ENCODE measurements around the gene LYPD1.

Gene LYPD1

GRCh38 chr2:132664096-132664495, 5.9 kb downstream of the LYPD1 start:
- H3K27me3 ChIP-seq (ENCODE audit: insufficient read depth, low read depth, severe bottlenecking) = peaks cover 13% of the 10 kb centered on the region
- no peak overlapping the region for H3K27ac ChIP-seq
- no peaks in the 10 kb centered on the region for H3K9me3 ChIP-seq (ENCODE audit: severe bottlenecking)
- DNase-seq = no peak
- H3K36me3 ChIP-seq = no peaks in the 10 kb centered on the region
- TF ChIP-seq CTCF (IDR thresholded peaks at IDR 0.05; ENCODE audit: low read depth, low read length) = no peak
- H3K4me3 ChIP-seq (ENCODE audit: low read depth, low read length) = no peak overlapping the region

GRCh38 chr2:132662732-132663131, 7.3 kb downstream of the LYPD1 start:
- H3K27me3 ChIP-seq (ENCODE audit: insufficient read depth, low read depth, severe bottlenecking) = no peaks in the 10 kb centered on the region
- TF ChIP-seq CTCF (IDR thresholded peaks at IDR 0.05; ENCODE audit: low read depth, low read length) = no peak
- no peak overlapping the region for H3K4me3 ChIP-seq (ENCODE audit: low read depth, low read length)
- no peaks in the 10 kb centered on the region for H3K9me3 ChIP-seq (ENCODE audit: severe bottlenecking)
- no peak for DNase-seq
- H3K27ac ChIP-seq = no peak overlapping the region
- H3K36me3 ChIP-seq = no peaks in the 10 kb centered on the region

GRCh38 chr2:132659331-132659730, 10.7 kb downstream of the LYPD1 start:
- no peak overlapping the region for H3K4me3 ChIP-seq (ENCODE audit: low read depth, low read length)
- no peaks in the 10 kb centered on the region for H3K36me3 ChIP-seq
- TF ChIP-seq CTCF (IDR thresholded peaks at IDR 0.05; ENCODE audit: low read depth, low read length) = no peak
- no peak for DNase-seq
- H3K27ac ChIP-seq = no peak overlapping the region
- H3K27me3 ChIP-seq (ENCODE audit: insufficient read depth, low read depth, severe bottlenecking) = no peaks in the 10 kb centered on the region
- no peaks in the 10 kb centered on the region for H3K9me3 ChIP-seq (ENCODE audit: severe bottlenecking)

- Histone ChIP-seq H3K9me3 (ENCODE audit: severe bottlenecking) (no peaks in the 10 kb centered on the region), H3K36me3 (no peaks in the 10 kb centered on the region), H3K27me3 (ENCODE audit: insufficient read depth, low read depth, severe bottlenecking) (no peaks in the 10 kb centered on the region), H3K4me3 (ENCODE audit: low read depth, low read length) (no peak overlapping the region), H3K27ac (no peak overlapping the region)
- no peak for DNase-seq
- no peak for TF ChIP-seq CTCF (IDR thresholded peaks at IDR 0.05; ENCODE audit: low read depth, low read length)
Observed at GRCh38 chr2:132656266-132656975, 13.6 kb downstream of the LYPD1 start.

- TF ChIP-seq CTCF (IDR thresholded peaks at IDR 0.05; ENCODE audit: low read depth, low read length) = no peak
- H3K27me3 ChIP-seq (ENCODE audit: insufficient read depth, low read depth, severe bottlenecking) = no peaks in the 10 kb centered on the region
- no peak for DNase-seq
Observed at GRCh38 chr2:132654968-132655367, 15.0 kb downstream of the LYPD1 start.

GRCh38 chr2:132654335-132654734, 15.7 kb downstream of the LYPD1 start:
- no peaks in the 10 kb centered on the region for H3K27me3 ChIP-seq (ENCODE audit: insufficient read depth, low read depth, severe bottlenecking)
- no peak overlapping the region for H3K4me3 ChIP-seq (ENCODE audit: low read depth, low read length)
- no peaks in the 10 kb centered on the region for H3K9me3 ChIP-seq (ENCODE audit: severe bottlenecking)
- no peak overlapping the region for H3K27ac ChIP-seq
- no peak for DNase-seq
- TF ChIP-seq CTCF (IDR thresholded peaks at IDR 0.05; ENCODE audit: low read depth, low read length) = no peak
- no peaks in the 10 kb centered on the region for H3K36me3 ChIP-seq

More at GRCh38 chr2:132654968-132655367, 15.0 kb downstream of the LYPD1 start:
- H3K36me3 ChIP-seq = no peaks in the 10 kb centered on the region
- H3K4me3 ChIP-seq (ENCODE audit: low read depth, low read length) = no peak overlapping the region
- H3K9me3 ChIP-seq (ENCODE audit: severe bottlenecking) = no peaks in the 10 kb centered on the region
- no peak overlapping the region for H3K27ac ChIP-seq
